CMK (cell line): Measurements from ENCODE around the gene RCE1.

ENCODE experiments used
- DNase-seq: peaks from one replicate; pipeline ENCODE4 v3.0.0-alpha.2; 2010; ENCODE audit warnings: low read depth

RCE1 gene

DNA sequence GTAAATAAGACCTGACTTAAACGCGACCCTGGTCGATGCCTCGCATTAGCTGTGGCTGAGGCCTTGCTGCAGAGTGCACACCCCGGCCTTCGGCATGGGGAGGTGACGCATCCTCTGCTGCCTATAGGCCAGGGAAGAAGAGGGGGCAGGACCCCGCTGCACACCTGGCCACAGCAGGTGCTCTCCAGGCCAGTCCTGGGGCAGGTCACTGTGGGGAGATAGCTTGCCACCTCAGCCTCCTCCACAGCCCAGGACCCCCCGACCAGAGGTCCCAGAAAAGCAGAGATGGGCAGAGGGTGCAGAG is 26.3 kb downstream of the RCE1 start:
- DNase-seq = no peak

DNA sequence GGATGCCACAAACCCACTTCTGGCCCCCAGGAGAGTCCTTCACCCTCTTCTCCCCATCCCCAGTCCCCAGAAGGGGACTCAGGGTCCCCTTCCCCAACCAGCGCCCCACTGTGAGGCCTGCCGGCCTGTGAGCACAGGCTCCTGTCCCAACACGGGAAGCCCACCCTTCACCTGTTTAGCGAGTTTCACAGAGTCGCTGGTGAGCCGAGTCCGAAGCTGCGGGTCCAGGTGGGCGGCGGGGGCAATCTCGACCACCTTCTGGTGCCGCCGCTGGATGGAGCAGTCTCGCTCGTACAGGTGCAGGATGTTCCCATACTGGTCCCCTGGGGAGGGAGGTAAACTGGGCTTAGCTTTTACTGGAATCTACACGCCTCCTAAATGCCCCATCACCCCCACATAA is 26.9 kb downstream of the RCE1 start:
- DNase-seq = no peak

DNA sequence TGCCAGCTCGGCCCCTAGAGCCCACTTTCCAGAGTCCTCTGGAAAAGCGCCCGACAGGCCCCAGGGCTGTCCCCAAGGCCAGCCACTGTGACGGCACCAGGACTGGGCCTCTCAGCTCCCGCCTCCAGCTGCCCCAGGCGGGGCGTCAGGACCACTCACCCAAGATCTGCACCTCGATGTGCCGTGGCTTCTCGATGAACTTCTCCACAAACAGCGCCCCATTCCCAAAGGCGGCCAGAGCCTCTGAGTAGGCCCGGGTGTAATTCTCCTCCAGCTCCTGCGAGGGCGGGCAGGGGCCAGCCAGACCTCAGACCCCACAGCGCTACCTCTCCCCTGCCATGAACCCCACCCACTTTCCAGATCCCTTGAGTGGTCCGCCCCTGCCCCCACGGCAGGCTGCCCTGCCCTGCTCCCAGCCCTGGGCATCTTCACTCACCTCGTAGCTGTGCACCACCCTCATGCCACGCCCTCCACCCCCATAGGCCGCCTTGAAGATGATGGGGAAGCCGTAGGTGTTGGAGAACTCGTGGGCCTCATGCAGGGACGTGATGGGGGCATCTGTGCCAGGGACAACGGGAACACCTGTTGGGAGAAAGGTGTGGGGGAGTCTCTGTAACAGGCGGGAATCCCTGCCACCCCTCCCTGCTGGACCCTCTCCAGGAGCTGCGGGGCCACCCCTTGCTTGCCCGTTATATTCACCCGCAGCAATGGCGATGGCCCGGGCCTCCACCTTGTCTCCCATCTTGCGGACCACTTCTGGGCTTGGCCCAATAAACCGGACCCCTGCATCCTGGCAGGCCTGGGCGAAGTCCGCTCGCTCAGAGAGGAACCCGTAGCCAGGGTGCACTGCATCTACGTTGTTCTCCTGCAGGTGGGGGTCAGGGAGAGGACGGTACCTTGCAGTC is 27.6 kb downstream of the RCE1 start:
- no peak for DNase-seq

DNA sequence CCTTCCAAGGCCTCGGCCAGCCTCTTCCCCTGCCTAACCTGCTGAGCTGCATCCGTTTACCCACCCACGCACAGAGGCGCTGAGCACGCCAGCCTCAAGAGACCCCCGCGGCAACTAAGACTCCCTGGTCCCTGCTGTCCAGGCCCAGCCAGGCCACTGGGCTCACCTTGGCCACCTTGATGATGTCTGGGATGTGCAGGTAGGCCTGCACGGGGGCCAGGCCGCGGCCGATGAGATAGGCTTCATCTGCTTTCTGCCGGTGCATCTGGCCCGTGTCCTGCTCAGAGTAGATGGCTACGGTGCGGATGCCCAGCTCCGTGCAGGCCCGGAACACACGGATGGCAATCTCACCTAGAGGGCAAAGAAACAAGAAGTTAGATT is 28.3 kb downstream of the RCE1 start:
- no peak for DNase-seq

DNA sequence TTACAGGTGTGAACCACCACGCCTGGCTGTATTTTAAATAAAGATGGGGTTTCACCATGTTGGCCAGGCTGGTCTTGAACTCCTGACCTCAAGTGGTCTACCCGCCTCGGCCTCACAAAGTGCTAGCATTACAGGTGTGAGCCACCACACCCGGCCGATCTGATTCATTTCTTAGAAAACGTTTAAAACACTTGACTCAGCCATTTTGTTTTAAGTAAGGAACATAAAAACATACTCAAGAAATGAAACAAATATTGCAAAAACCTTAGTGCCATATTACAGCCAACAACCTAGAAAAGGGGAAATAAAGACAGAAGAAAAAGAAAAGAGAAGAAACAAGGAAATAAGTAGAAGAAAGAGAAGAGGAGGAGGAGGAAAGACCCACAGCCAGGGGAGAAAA is 31.0 kb downstream of the RCE1 start:
- no peak for DNase-seq

DNA sequence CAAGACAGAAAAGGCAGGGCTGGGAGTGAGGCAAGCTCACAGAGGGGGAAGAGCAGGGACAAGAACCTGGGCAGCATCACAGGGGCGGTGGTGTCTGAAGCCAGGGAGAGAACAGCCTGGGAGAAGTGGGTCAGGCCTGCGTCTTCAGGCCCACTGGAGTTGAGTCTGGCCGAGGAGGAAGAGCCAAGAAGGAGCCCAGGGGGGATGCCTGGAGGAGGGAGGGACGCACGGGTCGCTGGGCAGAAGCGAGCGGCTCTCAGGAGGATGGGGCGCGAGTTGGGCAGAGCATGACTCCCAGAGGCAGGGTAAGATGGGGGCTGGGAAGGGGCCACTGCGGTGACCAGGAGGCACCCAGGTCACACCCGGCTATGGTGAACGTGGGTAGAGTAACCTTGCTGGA is 32.1 kb downstream of the RCE1 start:
- DNase-seq = no peak

DNA sequence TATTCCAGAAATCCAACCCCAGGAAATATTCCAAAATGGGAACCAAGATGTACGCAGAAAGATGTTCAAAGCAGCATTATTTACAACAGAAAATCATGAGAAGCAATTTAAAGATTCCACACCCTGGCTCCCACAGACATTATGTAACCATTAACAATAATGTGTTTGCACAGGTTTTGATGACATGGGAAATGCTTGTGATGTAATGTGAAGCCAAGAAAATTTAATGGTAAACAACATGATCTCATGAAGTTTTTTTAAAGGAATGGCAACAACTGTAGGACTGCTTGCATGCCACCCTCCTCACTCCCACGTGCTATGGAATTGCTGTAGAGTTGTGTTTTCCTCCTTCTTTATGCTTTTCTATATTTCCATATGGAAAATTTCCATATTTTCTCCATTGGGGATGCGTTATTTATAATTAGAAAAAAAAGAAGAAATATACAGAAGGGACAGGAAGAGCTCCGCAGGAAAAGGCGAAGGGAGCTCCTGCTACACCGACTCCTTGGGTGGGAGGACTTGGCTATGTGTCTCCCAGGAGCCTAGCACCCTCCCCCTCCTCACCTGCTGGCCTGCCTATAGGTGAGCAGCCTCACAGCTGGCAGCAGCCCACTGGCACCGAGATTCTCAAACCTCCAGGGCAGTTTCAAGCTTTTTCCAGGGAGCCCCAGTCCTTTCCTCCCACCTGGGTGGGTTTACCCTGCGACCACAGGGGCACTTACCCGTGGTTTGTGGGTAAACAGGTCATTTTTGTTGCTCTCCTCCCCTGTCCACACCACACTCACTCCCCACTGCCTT is 34.5 kb downstream of the RCE1 start:
- no peak for DNase-seq

DNA sequence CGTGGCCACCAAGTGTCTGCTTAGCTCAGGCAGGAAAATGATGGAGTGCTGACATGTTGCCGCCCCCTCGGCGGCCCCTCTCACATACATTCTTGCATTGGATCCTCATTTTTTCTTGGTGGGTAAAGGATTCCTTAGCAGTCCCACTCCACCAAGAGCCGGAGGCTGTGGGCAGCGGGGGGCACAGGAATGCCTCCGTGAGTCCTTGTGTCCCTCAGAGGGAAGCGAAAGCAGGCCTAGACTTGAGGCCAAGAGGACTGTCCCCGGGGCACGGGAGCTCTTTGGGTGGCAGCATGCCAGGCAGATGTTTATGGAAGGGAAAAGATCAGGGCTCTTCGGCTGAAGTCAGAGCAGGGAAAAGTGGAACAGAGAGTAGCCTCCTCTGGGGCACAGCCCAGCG is 35.2 kb downstream of the RCE1 start:
- DNase-seq = no peak

DNA sequence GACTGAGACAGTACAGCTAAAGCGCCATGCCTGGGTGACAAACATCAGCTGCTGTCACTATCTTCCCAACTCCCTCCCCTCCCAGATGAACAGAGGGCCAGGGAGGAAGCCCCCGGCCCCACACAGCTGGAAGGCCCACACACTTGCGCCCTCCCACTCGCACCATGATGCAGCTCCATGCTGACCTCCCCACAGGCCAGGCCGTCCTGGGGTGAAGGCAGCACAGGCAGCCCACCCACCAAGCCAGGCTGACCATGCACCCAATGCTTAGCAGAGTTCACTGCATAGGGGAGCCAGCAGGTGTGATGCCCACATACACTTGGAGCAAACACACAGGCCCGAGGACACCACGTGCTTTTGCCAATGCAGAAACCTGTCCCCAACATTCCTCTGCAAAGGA is 35.8 kb downstream of the RCE1 start:
- no peak for DNase-seq

DNA sequence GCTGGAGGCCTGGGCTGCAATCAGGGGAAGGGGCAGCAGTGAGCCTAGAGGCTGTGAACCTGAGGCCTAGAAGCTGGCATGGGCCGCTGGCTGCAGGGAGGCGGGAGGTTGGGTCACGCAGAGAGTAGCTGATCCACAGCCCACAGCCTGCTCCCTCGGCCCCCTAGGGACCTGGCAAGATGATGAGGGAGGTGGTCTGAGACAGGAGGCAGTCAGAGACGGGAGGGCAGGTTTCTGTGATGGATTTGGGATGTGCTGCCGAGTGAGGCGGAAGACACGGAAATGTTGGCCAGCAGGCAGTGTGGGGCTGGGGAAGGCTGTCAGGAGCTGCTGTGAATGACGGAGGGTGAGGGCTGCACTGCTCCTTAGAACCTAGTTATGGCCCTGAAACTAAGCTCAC is 36.3 kb downstream of the RCE1 start:
- DNase-seq = no peak

DNA sequence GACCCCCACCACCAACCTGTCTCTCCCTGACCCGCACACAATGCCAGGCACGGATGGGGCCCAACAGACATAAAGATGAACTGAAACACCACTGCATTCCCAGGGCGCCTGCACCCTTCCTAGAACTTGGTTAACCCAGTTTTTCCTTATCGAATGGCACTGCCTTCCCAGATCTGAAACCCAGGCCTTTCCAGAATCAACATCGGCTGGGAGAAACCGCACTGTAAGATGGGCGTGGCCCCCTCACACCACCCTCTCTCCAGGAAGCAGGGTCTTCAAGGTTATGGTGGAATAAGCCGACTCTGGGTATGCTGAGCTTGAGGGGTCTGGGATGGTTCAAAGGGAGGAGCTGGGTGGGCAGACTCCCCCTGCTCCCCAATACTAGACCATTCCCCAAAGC is 36.8 kb downstream of the RCE1 start:
- no peak for DNase-seq

DNA sequence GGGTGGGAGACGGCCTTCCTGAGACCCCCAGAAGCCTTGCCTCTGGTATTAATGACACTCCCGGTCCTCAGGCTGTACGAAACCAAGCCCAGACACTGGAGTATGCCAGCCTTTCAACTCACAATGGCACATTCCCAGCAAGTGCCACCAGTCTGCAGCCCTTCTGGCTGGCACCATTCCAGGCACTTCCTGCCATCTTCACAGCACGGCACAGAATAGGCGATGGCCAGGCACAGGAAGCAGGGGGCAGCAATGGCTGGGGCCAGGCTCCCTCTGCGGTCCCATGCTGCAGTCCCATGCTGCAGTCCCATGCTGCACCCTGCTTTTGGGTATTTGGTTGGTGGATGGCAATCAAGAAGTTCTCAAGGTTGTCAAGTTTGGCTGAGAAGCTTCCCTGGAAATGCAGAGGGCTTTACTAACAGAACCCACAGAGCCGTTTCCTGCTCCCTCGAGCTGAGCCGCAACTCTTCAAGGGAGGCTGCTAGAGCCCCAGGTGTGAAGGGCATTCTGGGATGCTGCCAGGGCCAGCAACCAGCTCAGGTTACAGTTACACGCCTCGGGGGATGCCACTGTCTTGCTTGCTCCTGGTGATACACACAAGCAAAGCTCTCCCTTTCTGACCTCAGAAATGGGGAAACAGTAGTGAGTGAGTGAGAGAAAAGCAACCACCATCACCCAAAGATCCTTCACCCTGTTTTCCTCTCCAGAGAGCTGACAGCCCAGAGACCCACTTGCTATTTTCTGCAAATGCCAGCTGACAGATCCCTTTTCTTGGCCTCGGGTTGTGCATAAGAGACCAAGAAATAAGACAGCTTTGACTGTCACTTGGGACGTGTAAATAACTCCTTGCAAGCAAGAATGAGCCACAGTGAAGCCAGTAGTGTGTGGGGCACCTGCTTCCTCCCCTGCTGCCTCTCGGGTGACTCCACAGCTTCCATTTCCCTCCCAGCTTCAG is 37.5 kb downstream of the RCE1 start:
- DNase-seq = no peak

DNA sequence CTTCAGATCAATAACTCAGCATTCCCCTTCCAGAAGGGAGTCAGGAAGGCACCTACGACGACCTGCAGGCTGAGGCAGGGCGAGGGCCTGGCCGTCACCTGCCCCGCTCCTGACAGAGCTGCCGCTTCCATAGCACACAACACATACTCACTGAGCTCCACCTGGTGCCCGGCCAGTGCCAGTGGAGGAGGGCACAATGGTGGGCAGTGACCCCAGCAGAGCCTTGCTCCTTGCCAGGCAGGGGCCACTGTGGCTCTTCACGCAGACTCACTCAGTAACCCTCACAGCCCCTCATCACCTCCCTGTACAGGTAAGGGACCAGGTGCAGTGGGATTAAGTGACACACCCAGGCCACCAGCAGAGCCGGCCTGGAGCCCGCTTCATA is 38.2 kb downstream of the RCE1 start:
- DNase-seq = no peak

DNA sequence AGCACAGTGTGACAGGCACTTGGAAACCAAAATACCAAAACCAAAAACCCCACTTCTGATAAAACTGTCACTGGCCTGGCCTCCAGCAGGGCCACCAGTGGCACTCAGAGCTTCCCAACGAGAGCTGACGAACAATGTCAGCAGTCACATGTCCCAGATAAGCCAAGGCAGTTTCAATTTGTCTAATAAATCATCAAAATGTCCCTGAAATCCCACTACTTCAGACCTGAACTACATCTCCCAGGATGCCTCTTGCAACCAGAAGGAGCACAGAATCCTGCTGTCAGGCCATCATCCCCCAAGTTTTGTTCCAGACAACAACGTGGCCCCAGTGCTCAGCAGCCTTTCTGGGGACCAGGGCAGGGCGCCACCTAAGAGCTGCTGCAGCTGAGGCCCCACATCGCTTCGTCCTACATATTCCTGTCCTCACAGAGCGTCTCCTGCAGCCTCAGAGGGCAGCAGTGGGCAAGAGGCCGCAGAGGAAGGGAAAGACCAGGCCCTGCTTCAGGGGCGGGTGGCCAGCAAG is 38.7 kb downstream of the RCE1 start:
- no peak for DNase-seq

DNA sequence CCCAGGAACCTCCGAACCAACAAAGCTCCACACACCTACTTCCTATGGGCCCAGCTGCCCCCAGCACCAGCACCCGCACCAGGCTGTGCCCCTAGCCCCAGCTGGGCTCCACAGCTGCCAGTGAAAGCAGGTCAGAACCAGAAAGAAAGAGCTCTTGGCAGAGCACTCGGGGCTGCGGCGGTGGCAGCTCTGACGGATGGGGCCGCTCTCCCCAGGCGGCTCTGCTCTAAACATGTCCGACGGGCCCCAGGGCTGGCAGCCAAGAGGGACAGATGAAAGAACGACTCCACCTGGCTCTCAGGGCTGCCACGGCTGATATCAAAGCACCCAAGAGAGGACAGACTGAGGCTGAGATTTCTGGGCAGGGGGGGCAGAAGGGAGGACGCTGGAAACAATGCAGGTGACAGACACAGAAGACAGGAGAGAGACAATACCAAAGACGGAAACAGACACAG is 39.3 kb downstream of the RCE1 start:
- no peak for DNase-seq

DNA sequence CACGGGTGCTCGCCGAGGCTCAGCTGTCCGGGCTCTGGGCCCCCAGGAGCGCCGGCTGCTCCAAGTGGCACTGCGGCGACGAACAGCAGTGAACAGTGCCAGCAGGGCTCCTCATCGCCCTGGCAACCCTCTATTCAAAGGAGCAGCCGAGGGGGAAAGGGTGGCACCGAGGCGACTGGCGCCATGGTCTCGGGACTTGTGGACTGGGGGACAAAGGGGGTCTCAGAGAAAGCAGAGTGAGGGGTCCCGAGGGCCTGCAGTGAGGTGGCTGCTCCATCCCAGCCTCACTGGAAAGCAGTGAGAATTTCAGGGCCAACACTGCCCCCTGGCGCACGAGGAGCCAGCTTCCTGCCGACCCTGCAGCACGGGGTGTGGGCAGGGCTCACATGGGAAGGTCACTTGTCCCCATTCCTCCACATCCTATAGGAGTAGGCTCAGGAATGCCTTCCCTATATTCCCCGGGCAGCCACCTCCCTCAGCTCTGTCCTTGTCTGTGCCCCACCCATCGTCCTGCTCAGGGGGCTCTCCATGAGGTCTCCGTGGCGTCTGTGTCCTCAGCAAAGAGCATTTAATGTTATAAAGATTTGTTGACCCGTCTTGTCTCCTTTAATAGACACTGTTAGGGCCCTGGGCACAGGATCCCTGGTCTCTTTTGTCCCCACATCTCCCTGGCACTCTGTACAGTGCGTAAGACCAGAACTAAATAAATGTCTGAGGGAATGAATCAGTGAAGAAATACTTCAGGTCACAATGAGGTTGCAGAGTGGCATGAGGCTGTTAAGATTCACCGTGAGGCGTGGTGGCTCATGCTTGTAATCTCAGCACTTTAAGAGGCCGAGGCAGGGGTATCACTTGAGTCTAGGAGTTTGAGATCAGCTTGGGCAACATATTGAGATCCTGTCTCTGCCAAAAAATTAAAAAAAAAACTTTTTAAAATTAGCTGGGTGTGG is 40.0 kb downstream of the RCE1 start:
- no peak for DNase-seq

DNA sequence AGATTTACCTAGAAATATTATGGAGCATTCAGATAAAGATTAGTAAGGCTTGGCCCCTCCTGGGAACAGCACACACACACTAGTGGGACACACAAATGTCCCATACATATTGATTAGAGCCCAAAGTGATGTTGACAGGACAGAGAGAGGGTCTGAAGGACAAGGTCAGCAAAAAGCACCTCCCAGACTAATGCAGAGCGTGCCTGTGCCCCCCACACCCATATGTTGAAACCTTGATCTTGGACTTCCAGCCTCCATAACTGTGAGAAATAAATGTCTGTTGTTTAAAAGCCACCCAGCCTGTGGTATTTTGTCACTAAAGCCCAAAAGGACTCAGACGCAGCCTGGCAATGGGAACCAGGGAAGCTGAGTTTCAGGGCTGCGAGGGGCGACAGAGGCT is 41.2 kb downstream of the RCE1 start:
- no peak for DNase-seq

DNA sequence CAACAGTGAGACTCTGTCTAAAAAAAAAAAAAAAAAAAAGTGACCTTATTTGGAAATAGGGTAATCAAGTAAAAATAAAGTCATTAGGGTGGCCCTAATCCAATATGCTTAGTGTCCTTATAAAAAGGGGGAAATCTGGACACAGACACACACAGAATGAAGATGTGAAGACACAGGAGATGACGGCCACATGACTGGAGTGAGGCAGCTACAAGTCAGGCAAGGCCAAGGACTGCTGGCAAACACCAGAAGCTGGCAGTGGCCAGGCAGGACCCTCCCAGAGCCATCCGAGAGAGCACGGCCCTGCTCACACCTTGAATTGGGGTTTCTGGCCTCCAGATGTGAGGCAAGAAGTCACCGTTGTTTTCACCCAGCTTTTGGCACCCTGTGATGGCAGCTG is 42.2 kb downstream of the RCE1 start:
- DNase-seq = no peak

DNA sequence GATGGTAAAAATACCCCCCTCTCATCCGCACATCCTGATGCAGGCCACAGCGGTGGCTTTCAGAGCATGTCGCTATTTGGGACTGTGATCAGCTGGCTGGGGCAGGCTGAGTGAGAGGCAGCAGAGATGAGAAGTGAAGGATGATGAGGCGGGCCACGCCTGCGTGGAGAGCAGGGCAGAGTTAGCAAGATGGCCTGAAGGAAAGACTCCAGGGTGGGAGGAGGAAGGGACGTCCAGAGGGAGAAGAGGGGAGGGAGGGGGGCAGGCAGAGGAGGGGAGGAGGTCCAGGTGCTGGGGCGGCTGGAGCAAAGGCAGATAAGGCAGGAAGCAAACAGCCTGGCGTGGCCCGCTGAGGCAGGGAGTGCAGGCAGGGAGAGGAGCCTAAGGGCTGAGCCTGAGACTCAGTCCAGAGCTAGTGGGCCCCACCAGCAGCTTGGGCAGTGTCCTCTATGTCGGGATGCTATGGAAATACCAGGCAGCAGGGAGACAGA is 42.8 kb downstream of the RCE1 start:
- no peak for DNase-seq

DNA sequence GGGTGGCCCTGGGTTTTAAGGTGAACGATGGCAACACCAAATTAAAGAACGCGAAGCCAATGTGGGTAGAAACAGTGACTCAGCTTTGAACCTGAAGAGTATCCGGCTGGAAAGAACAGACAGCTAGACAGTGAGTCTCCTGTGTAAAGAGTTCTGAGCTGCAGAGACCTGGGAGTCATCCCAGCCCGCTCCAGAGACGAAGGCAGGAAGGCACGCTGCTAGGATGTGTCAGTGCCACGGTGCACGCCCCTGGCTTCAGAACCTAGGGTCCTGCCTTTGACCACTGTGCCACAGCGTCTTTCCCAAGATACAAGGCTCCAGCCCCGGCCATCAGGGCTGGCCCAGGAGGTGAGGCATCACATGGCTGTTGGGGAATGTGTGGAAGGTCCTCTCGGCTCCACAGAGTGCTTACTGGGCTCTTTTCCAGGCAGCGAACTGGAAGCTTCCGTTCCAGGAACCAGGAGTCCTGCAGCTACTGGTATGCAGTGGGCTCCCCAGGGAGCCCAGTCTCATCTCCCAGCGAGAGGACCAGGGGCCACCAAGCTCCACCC is 43.5 kb downstream of the RCE1 start:
- no peak for DNase-seq

DNA sequence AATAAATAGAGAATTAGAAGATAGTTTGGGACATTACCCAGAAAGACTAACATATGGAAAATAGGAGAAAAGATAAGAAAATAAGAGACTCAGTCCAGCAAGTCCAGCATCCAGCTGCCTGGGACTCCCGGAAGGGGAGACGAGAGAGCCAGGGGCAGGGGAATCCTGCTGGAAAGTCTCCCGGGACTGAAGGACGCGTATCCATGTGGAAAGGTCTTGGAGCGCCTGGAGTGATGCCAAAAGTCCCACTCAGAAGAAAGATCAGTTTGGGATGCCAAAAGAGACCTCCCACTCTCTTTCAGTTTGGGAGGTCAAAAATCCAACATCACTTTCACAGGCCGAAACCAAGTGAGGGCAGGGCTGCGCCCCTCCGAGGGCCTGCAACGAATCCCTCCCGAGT is 44.3 kb downstream of the RCE1 start:
- no peak for DNase-seq
